ENCODE data around the gene CDH22.

The CDH22 gene

GRCh38 chr20:46349742-46350056, 41.4 kb upstream of the CDH22 start:
- Histone ChIP-seq H2AFZ (ENCODE audit: low read depth, low read length) (no peak overlapping the region), H3K4me2 (ENCODE audit: low read length) (no peak overlapping the region), H3K27ac (ENCODE audit: low read length) (no peak overlapping the region), H3K4me3 (ENCODE audit: low read length) (no peak overlapping the region), H3K79me2 (ENCODE audit: low read length) (no peaks in the 10 kb centered on the region), H3K36me3 (replicated peaks; ENCODE audit: low read depth, low read length) (peaks cover 14% of the 10 kb centered on the region), H4K20me1 (ENCODE audit: insufficient read depth, low read length) (0 out of 2 replicates have a peak, but pooled peaks cover 5% of the 10 kb centered on the region), H3K9me3 (ENCODE audit: insufficient read depth, low read length) (no peaks in the 10 kb centered on the region), H3K4me1 (ENCODE audit: low read length) (peaks cover 20% of the 10 kb centered on the region), H3K9ac (ENCODE audit: low read length) (no peak overlapping the region), H3K27me3 (ENCODE audit: low read depth, low read length) (no peaks in the 10 kb centered on the region)
- TF ChIP-seq EZH2phosphoT487 (IDR thresholded peaks at IDR 0.05; ENCODE audit: low read depth) (no peak), CTCF (IDR thresholded peaks at IDR 0.05; ENCODE audit: low read depth, low read length) (no peak)

GRCh38 chr20:46349035-46349741, 40.9 kb upstream of the CDH22 start:
- H4K20me1 ChIP-seq (ENCODE audit: insufficient read depth, low read length), result 0 out of 2 replicates have a peak, but pooled peaks cover 5% of the 10 kb centered on the region
- peaks cover 14% of the 10 kb centered on the region for H3K36me3 ChIP-seq (replicated peaks; ENCODE audit: low read depth, low read length)
- no peaks in the 10 kb centered on the region for H3K79me2 ChIP-seq (ENCODE audit: low read length)
- no peak overlapping the region for H3K4me3 ChIP-seq (ENCODE audit: low read length)
- no peak overlapping the region for H2AFZ ChIP-seq (ENCODE audit: low read depth, low read length)
- H3K4me2 ChIP-seq (ENCODE audit: low read length), result no peak overlapping the region
- H3K4me1 ChIP-seq (ENCODE audit: low read length), result peaks cover 20% of the 10 kb centered on the region
- TF ChIP-seq CTCF (IDR thresholded peaks at IDR 0.05; ENCODE audit: low read depth, low read length) (peak; percentile 95), EZH2phosphoT487 (IDR thresholded peaks at IDR 0.05; ENCODE audit: low read depth) (no peak)
- H3K27ac ChIP-seq (ENCODE audit: low read length), result no peak overlapping the region
- H3K9me3 ChIP-seq (ENCODE audit: insufficient read depth, low read length), result no peaks in the 10 kb centered on the region
- H3K27me3 ChIP-seq (ENCODE audit: low read depth, low read length), result no peaks in the 10 kb centered on the region; the same call in 1 of the 2 replicates
- H3K9ac ChIP-seq (ENCODE audit: low read length), result no peak overlapping the region

GRCh38 chr20:46347841-46348803, 39.8 kb upstream of the CDH22 start:
- Histone ChIP-seq H3K79me2 (ENCODE audit: low read length) (no peaks in the 10 kb centered on the region), H4K20me1 (ENCODE audit: insufficient read depth, low read length) (0 out of 2 replicates have a peak, but pooled peaks cover 5% of the 10 kb centered on the region), H3K4me2 (ENCODE audit: low read length) (no peak overlapping the region), H3K27me3 (ENCODE audit: low read depth, low read length) (peaks cover 9% of the 10 kb centered on the region), H3K4me3 (ENCODE audit: low read length) (no peak overlapping the region), H3K9ac (ENCODE audit: low read length) (no peak overlapping the region), H3K27ac (ENCODE audit: low read length) (no peak overlapping the region), H3K36me3 (replicated peaks; ENCODE audit: low read depth, low read length) (peaks cover 14% of the 10 kb centered on the region), H3K4me1 (ENCODE audit: low read length) (peaks cover 20% of the 10 kb centered on the region), H2AFZ (ENCODE audit: low read depth, low read length) (no peak overlapping the region), H3K9me3 (ENCODE audit: insufficient read depth, low read length) (no peaks in the 10 kb centered on the region)
- no peak for TF ChIP-seq EZH2phosphoT487 (IDR thresholded peaks at IDR 0.05; ENCODE audit: low read depth)
- TF ChIP-seq CTCF (IDR thresholded peaks at IDR 0.05; ENCODE audit: low read depth, low read length), result no peak

GRCh38 chr20:46346770-46347169, 38.5 kb upstream of the CDH22 start:
- H2AFZ ChIP-seq (ENCODE audit: low read depth, low read length), result no peak overlapping the region
- 0 out of 2 replicates have a peak, but pooled peaks cover 5% of the 10 kb centered on the region for H4K20me1 ChIP-seq (ENCODE audit: insufficient read depth, low read length)
- H3K36me3 ChIP-seq (replicated peaks; ENCODE audit: low read depth, low read length), result peaks cover 9% of the 10 kb centered on the region
- peaks cover 20% of the 10 kb centered on the region for H3K4me1 ChIP-seq (ENCODE audit: low read length)
- no peak overlapping the region for H3K27ac ChIP-seq (ENCODE audit: low read length)
- H3K9me3 ChIP-seq (ENCODE audit: insufficient read depth, low read length), result no peaks in the 10 kb centered on the region
- no peak overlapping the region for H3K4me3 ChIP-seq (ENCODE audit: low read length)
- H3K4me2 ChIP-seq (ENCODE audit: low read length), result no peak overlapping the region
- H3K79me2 ChIP-seq (ENCODE audit: low read length), result no peaks in the 10 kb centered on the region
- no peak for TF ChIP-seq CTCF (IDR thresholded peaks at IDR 0.05; ENCODE audit: low read depth, low read length)
- H3K9ac ChIP-seq (ENCODE audit: low read length), result no peak overlapping the region
- H3K27me3 ChIP-seq (ENCODE audit: low read depth, low read length), result peaks cover 21% of the 10 kb centered on the region
